ENCODE data around the gene WDPCP.
"Not testable (repeated sequence)": the region's sequence is repeated elsewhere in the genome, so short reads cannot be mapped to it uniquely, and the experiment has no call there.

WDPCP gene

GRCh38 chr2:63078852-63079606 is 509.2 kb downstream of the WDPCP start:
- H3K27ac ChIP-seq: no peak overlapping the region

GRCh38 chr2:63074399-63074798 is 513.9 kb downstream of the WDPCP start:
- H3K27ac ChIP-seq, H3K4me3 ChIP-seq: not testable (repeated sequence)

More at GRCh38 chr2:63078852-63079606, 509.2 kb downstream of the WDPCP start:
- H3K4me3 ChIP-seq: no peak overlapping the region

GRCh38 chr2:63073994-63074393 is 514.3 kb downstream of the WDPCP start:
- no peak overlapping the region for H3K4me3 ChIP-seq
- H3K27ac ChIP-seq: no peak overlapping the region

DNA sequence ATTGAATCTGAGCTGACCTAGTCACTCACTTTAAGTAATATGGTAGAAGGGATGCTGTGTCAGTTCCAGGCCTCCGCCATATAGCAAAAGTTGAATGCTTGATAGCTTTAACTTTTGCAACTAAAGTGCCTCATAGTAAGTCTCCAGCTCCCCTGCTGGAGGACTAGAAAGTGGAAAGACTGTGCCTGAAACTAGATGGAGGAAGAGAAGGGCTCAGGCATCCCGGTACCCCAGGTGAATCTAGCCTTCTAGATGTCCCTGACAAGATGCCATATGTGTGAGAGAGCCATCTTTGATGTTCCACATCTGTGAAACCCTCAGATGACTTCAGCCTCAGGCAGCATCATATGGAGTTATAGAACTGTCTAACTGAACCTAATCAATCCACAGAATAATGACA is 516.6 kb downstream of the WDPCP start:
- Histone ChIP-seq H3K4me3 (no peak overlapping the region), H3K27ac (no peak overlapping the region)

All from skin epidermis (tissue), 12 donors.